RWPE2 (cell line): ENCODE data around the gene TERC.
"Not testable (repeated sequence)": the region's sequence is repeated elsewhere in the genome, so short reads cannot be mapped to it uniquely, and the experiment has no call there.

Source experiments
- ATAC-seq: fragments of 200-7000 bp; cut with Tn5 transposase; 3 replicates; pipeline ENCODE4 v1.9.1; 2021; ENCODE audit warnings: low read depth
- DNase-seq: peaks from one replicate; pipeline ENCODE4 v3.0.0-alpha.2; 2020; ENCODE audit warnings: low spot score
- H3K27ac ChIP-seq: fragments of 450-650 bp; 2 replicates; pipeline ENCODE4 v1.5.1; 2017; ENCODE audit warnings: mild to moderate bottlenecking; ENCODE audit not compliant: poor library complexity, severe bottlenecking
- H3K27me3 ChIP-seq: fragments of 250-450 bp; sonication (Bioruptor Pico); 2 replicates; pipeline ENCODE4 v1.5.1; 2021; ENCODE audit warnings: mild to moderate bottlenecking, moderate library complexity; ENCODE audit not compliant: insufficient read depth, poor library complexity, severe bottlenecking
- H3K36me3 ChIP-seq: fragments of 250-450 bp; sonication (Bioruptor Pico); 2 replicates; pipeline ENCODE4 v1.5.1; 2020; ENCODE audit warnings: low read depth, mild to moderate bottlenecking, moderate library complexity
- H3K4me1 ChIP-seq: fragments of 250-450 bp; sonication (Bioruptor Pico); 2 replicates; pipeline ENCODE4 v1.5.1; 2021; ENCODE audit warnings: mild to moderate bottlenecking, moderate library complexity; ENCODE audit not compliant: insufficient read depth, poor library complexity, severe bottlenecking
- H3K4me3 ChIP-seq: fragments of 250-450 bp; sonication (Bioruptor Pico); 2 replicates; pipeline ENCODE4 v1.5.1; 2021; ENCODE audit warnings: mild to moderate bottlenecking, moderate library complexity; ENCODE audit not compliant: severe bottlenecking
- H3K9me3 ChIP-seq: fragments of 250-450 bp; sonication (Bioruptor Pico); 2 replicates; pipeline ENCODE4 v1.5.1; 2021; ENCODE audit warnings: mild to moderate bottlenecking, moderate library complexity; ENCODE audit not compliant: severe bottlenecking
- CTCF ChIP-seq: fragments of 450-650 bp; IDR thresholded peaks from one replicate; pipeline ENCODE4 v1.5.1; 2017; ENCODE audit warnings: mild to moderate bottlenecking, moderate library complexity; ENCODE audit not compliant: poor library complexity, severe bottlenecking

The TERC gene

GRCh38 chr3:169739067-169739466, 25.8 kb downstream of the TERC start:
- no peak for ATAC-seq
- Histone ChIP-seq H3K27ac (no peak overlapping the region), H3K4me3 (no peak overlapping the region), H3K36me3 (no peaks in the 10 kb centered on the region), H3K27me3 (no peaks in the 10 kb centered on the region), H3K4me1 (no peaks in the 10 kb centered on the region), H3K9me3 (no peaks in the 10 kb centered on the region)
- no peak for TF ChIP-seq CTCF
- DNase-seq = no peak

GRCh38 chr3:169731857-169732256, 33.0 kb downstream of the TERC start:
- not testable (repeated sequence) for DNase-seq, H3K36me3 ChIP-seq, H3K4me1 ChIP-seq, H3K9me3 ChIP-seq, H3K27ac ChIP-seq, ATAC-seq, H3K4me3 ChIP-seq
- peaks cover 11% of the 10 kb centered on the region for H3K27me3 ChIP-seq

GRCh38 chr3:169722724-169723123, 42.1 kb downstream of the TERC start:
- TF ChIP-seq CTCF = no peak
- Histone ChIP-seq H3K9me3 (no peaks in the 10 kb centered on the region), H3K4me1 (no peaks in the 10 kb centered on the region), H3K27ac (no peak overlapping the region), H3K36me3 (no peaks in the 10 kb centered on the region), H3K27me3 (peaks cover 9% of the 10 kb centered on the region), H3K4me3 (no peak overlapping the region)
- ATAC-seq (no peak), DNase-seq (no peak)

- not testable (repeated sequence) for ATAC-seq, H3K27me3 ChIP-seq, H3K9me3 ChIP-seq, H3K4me3 ChIP-seq, H3K4me1 ChIP-seq, H3K36me3 ChIP-seq, H3K27ac ChIP-seq, DNase-seq
Observed at GRCh38 chr3:169718415-169718814, 46.4 kb downstream of the TERC start.
